Right cardiac atrium (tissue), 5 donors: ENCODE results near the gene RALGAPA2. TPM values are rescaled to one million over a fixed set of nuclear protein-coding genes. Genes with fewer than 3 reads are reported as not detected.
"Not testable (repeated sequence)": the region's sequence is repeated elsewhere in the genome, so short reads cannot be mapped to it uniquely, and the experiment has no call there.

Source experiments
- ATAC-seq, 2 donors: fragments of 200-7000 bp; cut with Tn5 transposase; one replicate each; pipeline versions ENCODE4 v1.8.0 to v1.9.1; 2020; ENCODE audit warnings: moderate library complexity in 2 of 2, mild to moderate bottlenecking in 1 of 2
- DNase-seq, 3 donors: peaks; one replicate each; pipeline ENCODE4 v3.0.0-alpha.2; 2020
- H3K27ac ChIP-seq: one replicate; pipeline ENCODE4 v1.5.1; 2013; ENCODE audit warnings: mild to moderate bottlenecking, low read length, control low read depth, moderate library complexity
- H3K27me3 ChIP-seq: one replicate; pipeline ENCODE4 v1.6.1; 2013; ENCODE audit not compliant: control insufficient read depth, insufficient read depth
- H3K4me1 ChIP-seq: one replicate; pipeline ENCODE4 v1.6.1; 2013; ENCODE audit warnings: low read length; ENCODE audit not compliant: control insufficient read depth, insufficient read depth
- H3K4me3 ChIP-seq: one replicate; pipeline ENCODE4 v1.5.1; 2013; ENCODE audit warnings: low read length, control low read depth
- H3K9me3 ChIP-seq: one replicate; pipeline ENCODE4 v1.6.1; 2013; ENCODE audit warnings: low read length; ENCODE audit not compliant: control insufficient read depth
- WGBS: extraction: QIAGEN DNeasy Blood & Tissue Kit; methylation state at CpG from one replicate; pipeline ENCODE4 v1.1.7; 2013; 5-methylcytosine and 5-hydroxymethylcytosine counted together
- intact Hi-C, 4 donors: fragments of 100-400 bp; cut with DNase I; formaldehyde crosslinking; loops; one replicate each; pipeline versions ENCODE4 v1.11.0 to v1.14.0; 2022 to 2023
- polyA plus RNA-seq: library from polyadenylated mRNA; stranded (reverse); fragments of 200-250 nt; gene quantifications from one replicate; pipeline ENCODE4 v1.2.3, GENCODE V29; 2013
- total RNA-seq, 4 donors: library from RNA; stranded (reverse); fragmentation: NEBNext Ultra II Directional; extraction: Animal tissue kit (Norgen Biotek cat#: 25700); gene quantifications; one replicate each; pipeline ENCODE4 v1.2.1, GENCODE V29; 2021
- donor health status: healthy with polysubstance abuse.
- donor health status: DM: no; HTN: yes; CAD: no.
- donor health status: DM: no; HTN: no; CAD: no.
- donor health status: DM: no; HTN: yes; CAD: no; lungs with severe emphysema.
- donor health status: DM: yes; HTN: yes; CAD: no.

Gene RALGAPA2
- total and polyA plus RNA-seq, 5 donors, result 7.2 to 32.1 (median 25.8) TPM

- H3K27me3 ChIP-seq, result no peaks in the 10 kb centered on the region
- no peaks in the 10 kb centered on the region for H3K4me1 ChIP-seq
- no peak overlapping the region for H3K27ac ChIP-seq
- no peaks in the 10 kb centered on the region for H3K9me3 ChIP-seq
- ATAC-seq (no peak), DNase-seq (no peak)
- intact Hi-C loops, result no loop called here
- H3K4me3 ChIP-seq, result no peak overlapping the region
Measured at GRCh38 chr20:20553541-20553940, 158.9 kb downstream of the RALGAPA2 start.

GRCh38 chr20:20552076-20552475 lies 160.4 kb downstream of the RALGAPA2 start:
- WGBS, result 96% methylated on average over 4 of the region's 4 CpGs
- H3K4me1 ChIP-seq, result no peaks in the 10 kb centered on the region
- DNase-seq (no peak), ATAC-seq (no peak)
- intact Hi-C loops, result no loop called here
- H3K9me3 ChIP-seq, result no peaks in the 10 kb centered on the region
- no peaks in the 10 kb centered on the region for H3K27me3 ChIP-seq
- no peak overlapping the region for H3K4me3 ChIP-seq
- H3K27ac ChIP-seq, result no peak overlapping the region

- no peak for ATAC-seq
- no peak for DNase-seq
- H3K27ac ChIP-seq, result no peak overlapping the region
- WGBS, result 92% methylated on average over 3 of the region's 3 CpGs
- H3K27me3 ChIP-seq, result no peaks in the 10 kb centered on the region
- H3K4me3 ChIP-seq, result no peak overlapping the region
- no peaks in the 10 kb centered on the region for H3K9me3 ChIP-seq
- no peaks in the 10 kb centered on the region for H3K4me1 ChIP-seq
- intact Hi-C loops, result no loop called here
Measured at GRCh38 chr20:20551409-20551808, 161.0 kb downstream of the RALGAPA2 start.

GRCh38 chr20:20549704-20550103 lies 162.7 kb downstream of the RALGAPA2 start:
- no peaks in the 10 kb centered on the region for H3K4me1 ChIP-seq
- no peak overlapping the region for H3K27ac ChIP-seq
- intact Hi-C loops, result no loop called here
- no peaks in the 10 kb centered on the region for H3K27me3 ChIP-seq
- DNase-seq (no peak), ATAC-seq (no peak)
- no peaks in the 10 kb centered on the region for H3K9me3 ChIP-seq
- no peak overlapping the region for H3K4me3 ChIP-seq
- WGBS, result 98% methylated on average over 1 of the region's 1 CpG

GRCh38 chr20:20549267-20549612 lies 163.2 kb downstream of the RALGAPA2 start:
- intact Hi-C loops, result no loop called here
- Histone ChIP-seq H3K27me3 (no peaks in the 10 kb centered on the region), H3K27ac (no peak overlapping the region), H3K4me1 (no peaks in the 10 kb centered on the region), H3K9me3 (no peaks in the 10 kb centered on the region), H3K4me3 (no peak overlapping the region)
- DNase-seq, result peak in 1 of 3 donors; percentile 28
- whole genome bisulfite sequencing, result 61% methylated on average over 6 of the region's 6 CpGs
- peak in 1 of 2 donors; percentile 20 for ATAC-seq

GRCh38 chr20:20548527-20549266 lies 163.7 kb downstream of the RALGAPA2 start:
- ATAC-seq (no peak), DNase-seq (no peak)
- Histone ChIP-seq H3K9me3 (no peaks in the 10 kb centered on the region), H3K4me1 (no peaks in the 10 kb centered on the region), H3K4me3 (no peak overlapping the region), H3K27ac (no peak overlapping the region), H3K27me3 (no peaks in the 10 kb centered on the region)
- intact Hi-C loops, result no loop called here
- WGBS, result 91% methylated on average over 5 of the region's 5 CpGs

GRCh38 chr20:20547876-20548266 lies 164.6 kb downstream of the RALGAPA2 start:
- WGBS, result 91% methylated on average over 2 of the region's 2 CpGs
- no peaks in the 10 kb centered on the region for H3K27me3 ChIP-seq
- ATAC-seq, result no peak
- no peak overlapping the region for H3K27ac ChIP-seq
- intact Hi-C loops, result no loop called here
- no peaks in the 10 kb centered on the region for H3K9me3 ChIP-seq
- H3K4me1 ChIP-seq, result no peaks in the 10 kb centered on the region
- no peak overlapping the region for H3K4me3 ChIP-seq
- DNase-seq, result no peak

GRCh38 chr20:20547221-20547875 lies 165.1 kb downstream of the RALGAPA2 start:
- H3K4me3 ChIP-seq, result no peak overlapping the region
- no peak overlapping the region for H3K27ac ChIP-seq
- no peak for DNase-seq
- WGBS, result 88% methylated on average over 5 of the region's 5 CpGs
- H3K4me1 ChIP-seq, result no peaks in the 10 kb centered on the region
- intact Hi-C loops, result no loop called here
- H3K27me3 ChIP-seq, result no peaks in the 10 kb centered on the region
- H3K9me3 ChIP-seq, result no peaks in the 10 kb centered on the region
- ATAC-seq, result peak in 1 of 2 donors; percentile 20

GRCh38 chr20:20546402-20546801 lies 166.0 kb downstream of the RALGAPA2 start:
- DNase-seq (no peak), ATAC-seq (peak; percentile 57 to 69)
- 54% methylated on average over 6 of the region's 6 CpGs for WGBS
- H3K4me3 ChIP-seq, result no peak overlapping the region
- H3K27ac ChIP-seq, result no peak overlapping the region
- intact Hi-C loops, result no loop called here
- no peaks in the 10 kb centered on the region for H3K9me3 ChIP-seq
- no peaks in the 10 kb centered on the region for H3K4me1 ChIP-seq
- no peaks in the 10 kb centered on the region for H3K27me3 ChIP-seq

- WGBS, result 97% methylated on average over 7 of the region's 7 CpGs
- intact Hi-C loops, result not testable (repeated sequence)
Measured at GRCh38 chr20:20543348-20543747, 169.1 kb downstream of the RALGAPA2 start.

GRCh38 chr20:20536240-20536933 lies 176.1 kb downstream of the RALGAPA2 start:
- intact Hi-C loops, result no loop called here
- ATAC-seq (no peak), DNase-seq (no peak)
- no peaks in the 10 kb centered on the region for H3K9me3 ChIP-seq
- no peaks in the 10 kb centered on the region for H3K27me3 ChIP-seq
- H3K27ac ChIP-seq, result no peak overlapping the region
- 87% methylated on average over 6 of the region's 6 CpGs for WGBS
- no peaks in the 10 kb centered on the region for H3K4me1 ChIP-seq
- no peak overlapping the region for H3K4me3 ChIP-seq

More at GRCh38 chr20:20543348-20543747, 169.1 kb downstream of the RALGAPA2 start:
- ATAC-seq, H3K27me3 ChIP-seq, H3K4me1 ChIP-seq, DNase-seq, H3K9me3 ChIP-seq, H3K4me3 ChIP-seq, H3K27ac ChIP-seq: not testable (repeated sequence)
